ENCODE results near the gene COQ7.

Gene COQ7

GRCh38 chr16:19040400-19040799 is 27.0 kb upstream of the COQ7 start:
- TF ChIP-seq CTCF (IDR thresholded peaks at IDR 0.05; ENCODE audit: low read depth, low read length, missing control alignments), result no peak
- H3K4me3 ChIP-seq (ENCODE audit: low read depth, low read length), result no peak overlapping the region
- DNase-seq (ENCODE audit: low read depth), result no peak

- H3K4me3 ChIP-seq (ENCODE audit: low read depth, low read length), result no peak overlapping the region
- TF ChIP-seq CTCF (IDR thresholded peaks at IDR 0.05; ENCODE audit: low read depth, low read length, missing control alignments), result no peak
- DNase-seq (ENCODE audit: low read depth), result no peak
Measured at GRCh38 chr16:19044769-19045168, 22.6 kb upstream of the COQ7 start.

GRCh38 chr16:19046062-19046461 is 21.4 kb upstream of the COQ7 start:
- H3K4me3 ChIP-seq (ENCODE audit: low read depth, low read length), result no peak overlapping the region
- TF ChIP-seq CTCF (IDR thresholded peaks at IDR 0.05; ENCODE audit: low read depth, low read length, missing control alignments), result no peak
- no peak for DNase-seq (ENCODE audit: low read depth)

- no peak for DNase-seq (ENCODE audit: low read depth)
- TF ChIP-seq CTCF (IDR thresholded peaks at IDR 0.05; ENCODE audit: low read depth, low read length, missing control alignments), result no peak
- H3K4me3 ChIP-seq (ENCODE audit: low read depth, low read length), result no peak overlapping the region
Measured at GRCh38 chr16:19062706-19063105, 4.7 kb upstream of the COQ7 start.

- no peak for TF ChIP-seq CTCF (IDR thresholded peaks at IDR 0.05; ENCODE audit: low read depth, low read length, missing control alignments)
- no peak for DNase-seq (ENCODE audit: low read depth)
- H3K4me3 ChIP-seq (ENCODE audit: low read depth, low read length), result peak overlapping the region; percentile 62; the same call in 1 of the 2 replicates
Measured at GRCh38 chr16:19066988-19067348, 446 bp upstream of the COQ7 start.

- DNase-seq (ENCODE audit: low read depth), result no peak
- no peak for TF ChIP-seq CTCF (IDR thresholded peaks at IDR 0.05; ENCODE audit: low read depth, low read length, missing control alignments)
Measured at GRCh38 chr16:19068237-19068815, 912 bp downstream of the COQ7 start.

More at GRCh38 chr16:19068237-19068815, 912 bp downstream of the COQ7 start:
- peak overlapping the region; percentile 62 for H3K4me3 ChIP-seq (ENCODE audit: low read depth, low read length)
